GM12892 (cell line): ENCODE measurements around the gene APBB1.

Experiments used
- POLR2A ChIP-seq: IDR thresholded peaks from 2 replicates; pipeline ENCODE4 v1.6.1; 2011; ENCODE audit warnings: low read depth, low read length, control low read depth
- TAF1 ChIP-seq: IDR thresholded peaks from 2 replicates; pipeline ENCODE4 v1.6.1; 2011; ENCODE audit warnings: low read depth, mild to moderate bottlenecking, control low read depth, low read length, borderline replicate concordance

GRCh38 chr11:6351782-6352382 lies 67.0 kb downstream of the APBB1 start:
- TF ChIP-seq POLR2A (no peak), TAF1 (no peak)
